NCI-H1694 treated with DMSO at 0.1 percent for 48 hours (cell line): ENCODE data around the gene RPUSD4.
A peak's percentile ranks its signal among the peaks of the same experiment; 100 is the strongest.

Source experiments
- DNase-seq: peaks from one replicate; lab custom pipeline; 2025; lab: John Stamatoyannopoulos, UW

RPUSD4 gene

GRCh38 chr11:126212089-126212660, 725 bp upstream of the RPUSD4 start:
- no peak for DNase-seq

- no peak for DNase-seq
Observed at GRCh38 chr11:126210871-126211235, 597 bp downstream of the RPUSD4 start.

DNA sequence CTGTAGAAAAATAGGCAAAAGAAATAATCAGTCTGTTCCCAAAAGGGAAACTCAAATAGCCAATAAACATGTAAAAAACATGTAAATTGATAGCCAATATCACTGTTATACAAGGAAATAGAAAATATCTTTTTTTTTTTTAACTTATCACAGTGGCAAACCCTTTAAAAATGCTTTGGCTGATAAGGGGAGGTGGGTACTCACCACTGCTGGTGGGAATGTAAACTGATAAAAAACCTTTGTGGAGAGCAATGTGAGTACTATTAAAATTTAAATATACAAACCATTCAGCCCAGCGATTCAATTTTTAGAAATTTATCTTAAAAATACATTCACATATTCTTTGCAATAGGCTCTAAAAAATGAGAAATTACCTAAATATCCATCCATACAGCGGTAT, 3.6 kb downstream of the RPUSD4 start:
- no peak for DNase-seq

GRCh38 chr11:126205359-126205758, 6.1 kb downstream of the RPUSD4 start:
- DNase-seq: no peak

DNA sequence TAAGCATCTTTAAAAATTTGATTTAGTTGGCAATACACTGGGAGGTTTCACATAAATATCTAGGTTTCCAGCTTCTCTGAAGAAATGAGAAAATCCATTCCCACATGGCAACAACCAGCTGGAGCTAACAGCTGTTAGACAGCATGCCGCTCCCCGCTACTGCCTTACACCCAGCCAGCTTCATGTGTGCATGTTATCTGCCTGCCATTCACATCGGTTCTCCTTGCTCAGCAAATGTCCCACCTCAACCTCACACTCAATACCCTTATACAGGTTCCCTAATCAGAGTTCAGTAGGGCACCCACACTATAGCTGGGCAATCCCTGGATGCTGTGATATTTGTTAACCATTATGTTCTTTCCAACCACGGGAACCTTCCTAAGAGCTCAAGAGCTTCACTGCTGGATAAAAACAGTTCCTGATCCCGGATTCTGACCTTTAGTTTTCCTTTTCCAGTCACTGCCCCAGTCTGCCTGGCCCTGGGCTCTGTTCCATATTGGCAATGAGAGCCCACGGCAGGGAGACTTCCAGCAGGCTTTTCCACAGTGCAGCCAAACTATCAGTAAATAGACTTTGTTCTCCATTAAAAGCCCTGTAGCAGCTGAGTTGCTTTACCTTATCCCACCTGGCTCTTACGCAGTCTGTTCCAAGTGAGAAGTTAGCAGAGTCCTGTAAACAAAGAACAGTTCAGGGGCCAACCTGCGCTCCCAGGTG, 8.6 kb downstream of the RPUSD4 start:
- no peak for DNase-seq

DNA sequence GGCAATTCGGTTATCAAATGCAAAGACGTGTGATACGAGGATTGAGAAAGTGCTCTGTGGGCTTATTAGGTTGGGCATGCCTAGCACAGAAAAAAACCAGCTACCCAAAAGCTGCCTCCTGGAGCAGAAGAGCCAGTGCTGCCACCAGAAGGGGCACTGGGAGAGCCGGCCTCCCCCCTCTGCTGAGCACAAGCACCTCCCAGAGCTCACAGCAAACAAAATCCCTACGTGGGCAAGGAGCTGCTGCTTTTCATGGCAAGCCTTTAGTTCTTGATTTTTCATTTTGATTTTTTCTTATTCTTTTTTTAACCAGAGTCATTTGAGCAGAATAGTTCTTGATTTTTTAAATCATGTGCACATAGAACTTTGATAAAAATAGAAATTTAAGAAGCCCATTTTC, 12.8 kb downstream of the RPUSD4 start:
- DNase-seq: no peak

DNA sequence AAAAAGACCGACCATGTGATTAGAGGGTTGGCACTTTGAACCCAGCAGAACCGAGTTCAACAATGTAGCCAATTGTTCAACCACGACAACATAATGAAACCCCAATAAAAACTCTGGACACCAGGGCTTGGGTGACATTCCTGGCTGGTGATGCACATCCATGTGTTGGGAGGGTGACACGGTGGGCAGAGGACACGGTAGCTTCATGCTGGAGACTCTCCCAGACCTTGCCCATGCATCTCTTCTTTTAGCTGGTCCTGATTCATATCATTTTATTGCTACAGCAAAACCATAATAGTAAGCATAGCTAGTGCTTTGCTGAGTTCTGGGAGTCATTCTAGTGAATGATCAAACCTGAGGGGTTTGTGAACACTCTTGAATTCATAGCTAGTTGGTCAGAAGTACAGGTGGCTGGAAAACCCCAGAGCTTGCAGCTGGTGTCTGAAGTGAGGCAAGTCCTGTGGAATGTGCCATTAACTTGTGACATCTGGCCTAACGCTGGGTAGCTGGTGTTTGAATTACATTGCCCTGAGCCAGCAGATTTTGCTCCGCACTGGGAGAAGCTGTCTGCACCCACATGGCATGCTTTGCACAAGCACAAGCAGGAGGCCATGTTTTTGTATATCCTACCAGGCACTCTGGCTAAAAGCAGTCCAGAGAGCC, 14.0 kb downstream of the RPUSD4 start:
- DNase-seq: no peak

DNA sequence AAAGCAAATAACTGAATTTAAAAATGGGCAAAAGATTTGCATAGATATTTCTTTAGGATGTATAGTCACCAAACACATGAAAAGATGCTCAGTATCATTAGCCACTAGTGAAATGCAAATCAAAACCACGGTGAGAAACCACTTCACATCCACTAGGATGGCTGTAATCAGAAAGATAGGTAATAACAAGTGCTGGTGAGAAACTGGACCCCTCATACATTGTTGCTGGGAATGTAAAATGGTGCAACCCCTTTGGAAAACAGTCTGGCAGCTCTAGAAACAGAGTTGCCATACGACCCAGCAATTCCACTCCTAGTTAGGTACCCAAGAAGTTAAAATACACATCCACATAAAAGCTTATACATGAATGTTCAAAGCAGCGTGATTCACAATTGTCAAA, 16.3 kb downstream of the RPUSD4 start:
- DNase-seq: no peak

GRCh38 chr11:126194121-126194543, 17.3 kb downstream of the RPUSD4 start:
- peak; percentile 16 for DNase-seq

DNA sequence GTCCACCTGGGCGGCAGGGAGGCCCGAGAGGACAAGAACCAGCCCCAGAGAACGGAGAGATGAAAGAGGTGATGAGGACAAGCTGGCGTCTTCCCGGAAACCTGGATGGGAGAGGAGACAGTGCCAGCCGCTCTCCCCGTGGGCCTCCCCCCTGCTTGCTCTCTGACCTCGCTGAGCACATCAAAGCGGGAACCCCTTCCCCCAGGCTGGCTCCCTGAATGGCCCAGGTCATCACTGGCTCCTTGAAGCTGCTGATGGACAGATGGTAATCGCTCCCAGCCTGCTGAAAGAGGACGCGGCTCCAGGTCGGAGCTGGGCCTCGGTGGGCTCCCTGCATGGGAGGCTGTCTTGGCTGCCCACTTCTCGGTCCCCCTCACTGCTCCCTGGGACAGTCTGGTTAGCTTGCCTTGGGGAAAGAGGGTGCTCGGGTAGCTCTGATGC, 18.4 kb downstream of the RPUSD4 start:
- DNase-seq: no peak

GRCh38 chr11:126192361-126192760, 19.1 kb downstream of the RPUSD4 start:
- no peak for DNase-seq

GRCh38 chr11:126191379-126192073, 19.9 kb downstream of the RPUSD4 start:
- no peak for DNase-seq

DNA sequence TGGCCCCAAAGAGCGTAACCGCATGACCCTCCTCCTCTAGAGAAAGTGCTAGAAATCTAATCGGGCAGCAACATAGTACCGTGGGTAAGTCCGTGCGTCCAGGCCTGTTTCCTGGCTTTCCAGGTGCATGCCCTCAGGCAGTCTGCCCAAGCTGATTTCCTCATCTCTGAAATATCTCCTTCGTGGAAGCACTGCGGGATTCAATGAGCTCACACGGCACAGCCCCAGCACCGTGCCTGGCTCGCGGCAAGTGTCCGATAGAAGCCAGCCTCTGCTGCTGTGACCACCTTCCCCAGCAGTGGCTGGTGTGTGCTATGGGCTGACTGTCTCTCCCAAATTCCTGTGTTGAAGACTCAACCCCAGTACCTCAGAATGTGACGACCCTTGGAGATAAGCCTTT, 20.7 kb downstream of the RPUSD4 start:
- DNase-seq: no peak

DNA sequence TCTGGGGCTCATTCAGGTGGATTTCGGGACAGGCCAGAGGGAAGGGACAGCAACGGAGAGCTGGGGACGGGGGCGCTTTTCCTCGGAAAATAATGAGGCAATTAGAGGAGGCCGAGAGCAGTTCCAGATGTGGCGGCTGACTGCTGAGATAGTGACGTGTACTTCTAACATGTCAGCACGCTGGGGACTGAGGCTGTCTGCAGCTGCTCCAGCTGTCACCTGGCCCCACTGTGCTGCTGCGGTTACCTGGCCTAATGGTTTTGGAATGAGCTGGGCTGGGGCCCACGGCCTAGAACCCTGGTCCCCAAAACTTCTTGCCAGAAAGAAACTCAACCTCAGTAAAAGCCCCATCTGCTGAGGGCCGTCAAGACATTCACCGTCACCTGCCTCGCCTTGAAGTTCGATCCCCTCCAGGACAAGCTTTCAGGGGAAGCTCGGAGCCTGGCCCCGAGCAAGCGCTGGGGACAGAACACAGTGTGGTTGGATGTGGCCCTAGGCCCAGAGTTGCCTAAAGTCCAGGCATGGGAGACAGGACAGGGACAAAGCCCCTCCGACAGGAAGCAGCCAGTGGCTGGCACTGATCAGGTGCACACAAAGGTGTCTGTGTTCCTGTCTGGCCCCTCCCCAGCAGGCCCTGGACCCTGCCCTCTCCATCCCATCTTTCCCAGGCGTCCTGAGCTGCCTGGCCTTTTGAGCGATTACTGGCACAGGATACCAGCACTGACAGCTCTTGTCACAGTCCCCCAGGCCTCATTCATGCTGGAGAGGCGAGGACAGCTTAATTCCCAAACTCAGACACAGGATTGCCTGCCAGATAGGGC, 22.1 kb downstream of the RPUSD4 start:
- DNase-seq: no peak

- no peak for DNase-seq
Observed at GRCh38 chr11:126188332-126189108, 22.9 kb downstream of the RPUSD4 start.

DNA sequence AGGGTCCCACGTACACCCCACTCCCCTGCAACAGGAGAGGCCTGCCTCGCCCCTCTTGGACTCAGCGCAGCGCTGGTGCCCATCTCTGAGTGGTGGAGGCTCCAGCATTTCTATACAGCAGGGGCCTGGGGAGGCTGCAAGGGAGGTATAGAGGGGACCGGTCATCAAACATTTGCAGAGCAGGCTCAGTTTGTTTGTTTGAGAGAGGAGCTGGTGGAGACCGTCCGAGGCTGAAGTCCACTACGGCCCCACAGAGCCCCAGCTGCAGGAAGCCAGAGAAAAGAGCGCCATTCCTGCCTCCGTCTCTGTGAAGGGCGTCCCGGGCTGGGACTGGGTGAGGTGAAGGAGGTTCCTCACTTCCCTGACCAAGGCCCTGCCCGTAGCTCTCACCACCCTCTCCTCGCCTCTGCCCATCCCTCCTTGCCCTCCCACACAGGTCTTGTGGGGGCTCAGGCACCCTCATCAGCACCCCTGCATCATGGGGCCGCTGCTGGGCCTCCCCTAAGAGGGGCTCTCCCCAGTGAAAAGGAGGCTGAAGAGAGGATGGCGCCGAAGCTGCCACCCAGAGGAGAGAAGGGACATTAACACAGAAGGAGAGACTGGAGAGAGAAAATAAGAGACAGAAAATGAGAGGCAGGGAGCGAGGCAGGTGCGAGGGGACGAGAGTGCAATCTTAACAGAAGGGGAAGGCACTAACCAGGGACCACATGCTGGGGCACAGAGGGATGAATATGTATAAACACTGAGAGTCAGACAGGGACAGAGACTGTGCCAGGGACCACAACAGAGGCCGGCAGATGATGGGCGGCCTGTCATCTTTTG, 24.5 kb downstream of the RPUSD4 start:
- no peak for DNase-seq

GRCh38 chr11:126186025-126186698, 25.3 kb downstream of the RPUSD4 start:
- no peak for DNase-seq

GRCh38 chr11:126185259-126186024, 26.0 kb downstream of the RPUSD4 start:
- no peak for DNase-seq
